ENCODE results near the gene ALG10B.
"Not testable (repeated sequence)": the region's sequence is repeated elsewhere in the genome, so short reads cannot be mapped to it uniquely, and the experiment has no call there.

The ALG10B gene, protein sequence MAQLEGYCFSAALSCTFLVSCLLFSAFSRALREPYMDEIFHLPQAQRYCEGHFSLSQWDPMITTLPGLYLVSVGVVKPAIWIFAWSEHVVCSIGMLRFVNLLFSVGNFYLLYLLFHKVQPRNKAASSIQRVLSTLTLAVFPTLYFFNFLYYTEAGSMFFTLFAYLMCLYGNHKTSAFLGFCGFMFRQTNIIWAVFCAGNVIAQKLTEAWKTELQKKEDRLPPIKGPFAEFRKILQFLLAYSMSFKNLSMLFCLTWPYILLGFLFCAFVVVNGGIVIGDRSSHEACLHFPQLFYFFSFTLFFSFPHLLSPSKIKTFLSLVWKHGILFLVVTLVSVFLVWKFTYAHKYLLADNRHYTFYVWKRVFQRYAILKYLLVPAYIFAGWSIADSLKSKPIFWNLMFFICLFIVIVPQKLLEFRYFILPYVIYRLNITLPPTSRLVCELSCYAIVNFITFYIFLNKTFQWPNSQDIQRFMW

DNA sequence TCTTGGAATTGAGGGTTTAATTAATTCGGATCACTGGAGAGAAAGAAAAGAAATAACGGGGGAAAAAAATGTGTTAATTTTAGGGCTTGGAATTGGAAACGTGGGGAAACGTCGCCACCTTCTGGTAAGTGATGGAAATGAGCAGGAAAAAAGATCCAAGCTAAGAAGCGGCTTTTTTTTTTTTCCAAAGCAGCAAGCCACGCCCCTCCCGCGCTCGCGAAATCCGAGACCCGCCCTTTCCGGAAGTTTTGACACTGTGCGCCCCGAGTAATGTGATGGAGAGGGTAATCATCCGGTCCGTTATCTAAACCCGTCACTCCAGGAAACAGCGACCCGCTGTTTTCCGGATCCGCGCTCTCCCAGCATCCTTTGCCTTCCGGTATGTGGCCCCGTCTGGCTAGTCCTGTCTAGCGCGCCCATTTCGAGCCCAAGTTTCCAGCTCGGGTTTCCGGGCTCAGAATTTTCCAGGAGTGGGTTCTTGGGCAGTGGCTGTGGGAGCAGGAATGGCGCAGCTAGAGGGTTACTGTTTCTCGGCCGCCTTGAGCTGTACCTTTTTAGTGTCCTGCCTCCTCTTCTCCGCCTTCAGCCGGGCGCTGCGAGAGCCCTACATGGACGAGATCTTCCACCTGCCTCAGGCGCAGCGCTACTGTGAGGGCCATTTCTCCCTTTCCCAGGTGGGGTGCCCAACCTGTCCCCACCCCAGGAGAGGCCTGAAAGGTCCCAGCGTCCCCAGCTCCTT lies at the start of gene ALG10B:
TSS of gene ALG10B (plus strand) at position 384 of the 739 bp plus-strand sequence. CDS start at position 504, 120 bp downstream.
- DNase-seq = peak; percentile 85

DNA sequence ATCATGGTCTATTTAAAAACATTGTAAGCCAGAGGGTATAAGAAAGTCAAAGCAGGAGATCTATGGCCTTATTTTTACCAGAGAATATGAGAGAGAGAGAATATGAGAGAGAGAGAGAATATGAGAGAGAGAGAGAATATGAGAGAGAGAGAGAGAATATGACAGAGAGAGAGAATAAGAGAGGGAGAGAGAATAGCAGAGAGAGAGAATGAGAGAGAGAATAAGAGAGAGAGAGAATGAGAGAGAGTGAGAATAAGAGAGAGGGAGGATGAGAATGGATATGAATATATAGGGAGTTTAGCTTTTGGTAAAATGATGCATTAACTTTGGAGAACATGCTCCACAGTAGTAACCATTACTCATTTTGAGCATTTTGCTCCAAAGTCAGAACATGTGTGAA lies 48.0 kb upstream of the ALG10B start:
- no peak for DNase-seq

GRCh38 chr12:38269897-38270296 lies 46.7 kb upstream of the ALG10B start:
- no peak for DNase-seq

DNA sequence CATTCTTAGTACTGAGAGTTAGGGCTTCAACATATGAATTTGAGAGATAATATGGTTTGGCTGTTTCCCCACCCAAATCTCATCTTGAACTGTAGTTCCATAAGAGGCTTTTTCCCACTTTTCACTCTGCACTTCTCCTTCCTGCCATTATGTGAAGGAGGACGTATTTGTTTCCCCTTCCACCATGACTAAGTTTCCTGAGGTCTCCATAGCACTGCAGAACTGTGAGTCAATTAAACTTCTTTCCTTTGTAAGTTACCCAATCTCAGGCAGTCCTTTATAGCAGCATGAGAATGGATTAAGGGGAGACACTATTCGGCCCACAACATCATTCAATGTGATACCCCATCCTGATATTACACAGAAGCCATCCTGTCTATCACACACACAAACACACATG lies 36.8 kb upstream of the ALG10B start:
- DNase-seq = no peak

DNA sequence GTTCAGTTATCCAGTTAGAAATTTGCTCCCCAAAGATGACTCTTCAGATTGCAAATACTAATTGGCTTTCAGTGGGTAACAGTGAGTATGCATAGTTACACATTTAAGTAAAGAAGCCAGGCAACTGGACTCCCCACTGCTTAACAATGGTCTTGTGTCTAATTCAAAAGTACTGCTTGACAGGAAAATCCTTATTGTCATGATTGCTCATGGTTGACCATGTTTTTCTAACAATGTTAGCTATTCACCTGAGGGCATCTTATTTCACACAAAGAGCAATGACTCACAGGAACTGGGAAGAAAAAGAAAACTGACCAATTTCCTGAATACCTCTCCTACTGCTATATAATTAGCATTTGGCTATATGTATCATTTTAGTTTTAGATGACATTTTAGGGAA lies 33.7 kb upstream of the ALG10B start:
- no peak for DNase-seq

- no peak for DNase-seq
Measured at GRCh38 chr12:38289396-38289795, 27.2 kb upstream of the ALG10B start.

DNA sequence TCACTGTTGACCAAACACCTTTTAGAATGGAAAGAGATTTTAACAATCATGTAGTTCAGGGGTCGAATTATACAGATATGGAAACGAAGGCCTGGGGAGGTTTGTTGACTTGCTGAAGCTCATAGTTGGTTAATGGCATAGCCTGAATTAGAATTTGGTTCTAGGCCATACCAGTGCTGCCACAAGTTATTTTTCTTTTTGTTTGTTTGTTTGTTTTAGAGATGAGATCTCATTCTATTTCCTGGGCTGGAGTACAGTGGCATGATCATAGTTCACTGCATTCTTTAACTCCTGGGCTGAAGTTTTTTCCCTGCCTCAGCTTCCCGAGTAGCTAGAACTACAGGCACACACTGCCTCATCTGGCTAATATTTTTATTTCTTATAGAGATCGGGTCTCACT lies 25.4 kb upstream of the ALG10B start:
- DNase-seq = no peak

DNA sequence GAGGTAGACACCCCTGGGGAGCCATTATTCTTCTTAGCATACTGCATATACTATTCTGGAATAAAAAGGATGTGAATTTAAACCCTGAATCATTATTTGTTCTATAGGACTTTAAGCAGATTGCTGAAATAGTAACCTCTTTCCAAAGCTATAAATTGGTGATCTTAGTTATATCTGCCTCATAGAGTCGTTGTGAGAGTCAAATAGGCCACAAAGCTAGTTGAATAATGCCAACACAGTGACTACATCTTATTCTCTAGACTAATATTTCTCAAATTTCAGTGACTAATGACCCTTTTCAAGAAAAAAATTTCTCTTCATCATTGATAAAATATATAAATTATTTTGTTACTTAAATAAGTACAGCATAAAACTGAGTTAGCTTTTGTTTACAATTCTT lies 13.6 kb upstream of the ALG10B start:
- not testable (repeated sequence) for DNase-seq

- not testable (repeated sequence) for DNase-seq
Measured at GRCh38 chr12:38321966-38322365, 5.4 kb downstream of the ALG10B start.

GRCh38 chr12:38324912-38325311 lies 8.3 kb downstream of the ALG10B start:
- DNase-seq = no peak

DNA sequence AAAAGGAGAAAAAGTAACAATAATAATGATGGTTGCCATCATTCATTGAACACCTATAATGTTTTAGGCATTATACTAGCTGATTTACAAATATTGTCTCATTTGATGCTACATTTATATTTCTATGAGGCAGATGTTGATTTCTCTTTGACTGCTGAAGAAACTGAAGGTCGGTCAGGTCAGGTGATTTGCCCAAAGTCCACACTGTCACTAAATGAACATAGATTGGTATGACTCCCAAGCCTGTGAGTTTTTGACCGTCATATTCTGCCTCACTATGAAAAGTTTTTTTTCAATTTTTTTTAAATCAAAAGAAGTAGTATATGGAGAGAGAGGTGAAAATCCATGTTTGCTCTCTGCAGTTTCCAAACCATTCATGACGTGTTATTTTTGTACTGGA lies 10.8 kb downstream of the ALG10B start:
- no peak for DNase-seq

DNA sequence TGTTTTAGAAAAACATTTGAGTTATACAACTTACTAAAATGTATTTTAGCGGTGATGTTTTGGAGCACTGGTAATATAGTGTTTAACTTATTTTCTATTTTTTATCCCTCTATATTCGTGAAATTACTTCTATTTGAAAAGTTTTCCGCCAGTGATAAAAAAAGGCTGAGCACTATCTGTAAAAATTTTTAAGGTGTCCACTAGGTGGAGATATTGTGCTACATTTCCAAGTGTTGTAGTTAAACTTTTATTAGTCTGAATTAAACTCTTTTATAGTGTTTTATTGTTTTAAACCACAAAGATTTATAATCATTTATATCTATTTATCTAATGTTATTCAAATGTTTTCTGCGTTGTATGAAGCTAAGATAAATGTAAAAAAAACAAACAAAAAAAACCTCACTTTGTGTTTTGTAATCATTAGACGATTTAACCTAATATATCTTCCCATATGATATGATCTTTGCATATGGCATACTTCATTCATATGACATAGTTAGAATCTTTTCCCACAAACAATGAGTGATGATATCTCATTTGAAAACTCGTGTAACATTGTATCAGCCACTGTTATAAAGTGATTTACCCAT lies 11.8 kb downstream of the ALG10B start:
- no peak for DNase-seq

DNA sequence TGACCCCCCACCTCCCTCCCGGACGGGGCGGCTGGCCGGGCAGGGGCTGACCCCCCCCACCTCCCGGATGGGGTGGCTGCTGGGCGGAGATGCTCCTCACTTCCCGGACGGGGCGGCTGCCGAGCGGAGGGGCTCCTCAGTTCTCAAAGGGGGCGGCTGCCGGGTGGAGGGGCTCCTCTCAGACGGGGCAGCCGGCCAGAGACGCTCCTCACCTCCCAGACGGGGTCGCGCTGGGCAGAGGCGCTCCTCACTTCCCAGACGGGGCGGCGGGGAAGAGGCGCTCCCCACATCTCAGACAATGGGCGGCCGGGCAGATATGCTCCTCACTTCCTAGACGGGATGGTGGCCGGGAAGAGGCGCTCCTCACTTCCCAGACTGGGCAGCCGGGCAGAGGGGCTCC lies 13.8 kb downstream of the ALG10B start:
- not testable (repeated sequence) for DNase-seq

DNA sequence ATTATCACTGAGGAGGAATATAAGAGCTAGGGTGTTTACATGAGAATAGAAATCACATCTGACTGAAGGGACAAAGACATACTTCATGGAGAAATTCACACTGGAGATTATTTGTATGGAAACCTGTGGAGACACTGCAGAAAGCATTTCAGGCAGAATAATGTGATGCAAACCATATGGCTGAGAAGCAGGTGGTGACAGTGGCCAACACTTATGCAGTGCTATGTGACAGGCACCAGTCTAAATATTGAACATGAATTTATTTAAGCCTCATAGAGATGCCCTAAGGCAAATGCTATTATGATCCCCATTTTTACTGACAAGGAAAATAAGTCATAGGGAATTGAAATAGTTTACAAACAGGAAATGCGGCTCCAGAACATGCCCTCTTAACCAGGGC lies 16.2 kb downstream of the ALG10B start:
- no peak for DNase-seq

- DNase-seq = no peak
Measured at GRCh38 chr12:38342444-38342843, 25.9 kb downstream of the ALG10B start.

DNA sequence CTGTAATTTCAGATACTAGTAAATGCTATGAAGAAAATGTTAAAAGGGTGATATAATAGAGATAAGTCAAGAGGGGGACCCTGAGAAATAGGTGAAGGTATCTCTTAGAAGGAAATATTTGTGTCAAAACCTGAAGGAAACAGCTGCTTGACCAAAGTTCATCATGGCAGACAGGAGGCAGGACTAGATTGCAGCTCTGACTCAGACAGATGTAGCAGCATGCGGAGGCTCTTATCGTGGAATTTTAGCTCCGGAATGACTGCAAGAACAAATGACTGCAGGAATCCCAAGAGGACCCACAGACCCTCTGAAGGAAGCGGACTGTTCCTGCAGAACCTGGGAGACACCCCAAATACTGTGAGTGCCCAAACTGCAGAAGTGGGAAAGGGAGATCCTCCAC lies 26.7 kb downstream of the ALG10B start:
- DNase-seq = not testable (repeated sequence)

DNA sequence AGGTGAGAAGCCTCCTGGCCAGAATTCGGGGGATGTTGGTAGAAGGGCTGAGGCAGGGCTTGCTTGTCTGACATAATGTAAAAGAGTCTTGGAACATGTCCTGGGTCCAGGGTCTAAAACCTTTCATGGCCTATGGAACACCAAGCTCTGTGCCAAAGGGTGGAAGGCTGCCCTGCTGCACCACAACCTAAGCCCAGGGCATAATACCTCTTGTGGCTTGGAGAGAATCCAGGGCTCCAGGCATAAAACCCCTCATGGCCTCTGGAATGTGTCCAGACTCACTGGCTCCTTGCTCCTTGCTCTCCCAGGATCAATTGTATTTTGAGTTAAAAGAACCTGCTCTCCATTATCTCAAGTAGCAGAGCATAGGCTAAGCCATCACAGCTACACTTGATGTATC lies 27.3 kb downstream of the ALG10B start:
- not testable (repeated sequence) for DNase-seq

GRCh38 chr12:38350342-38351174 lies 34.0 kb downstream of the ALG10B start:
- no peak for DNase-seq

GRCh38 chr12:38351175-38351508 lies 34.6 kb downstream of the ALG10B start:
- DNase-seq = not testable (repeated sequence)

GRCh38 chr12:38367506-38367905 lies 50.9 kb downstream of the ALG10B start:
- no peak for DNase-seq

GRCh38 chr12:38370311-38370710 lies 53.7 kb downstream of the ALG10B start:
- no peak for DNase-seq

- no peak for DNase-seq
Measured at GRCh38 chr12:38373784-38374183, 57.2 kb downstream of the ALG10B start.

DNA sequence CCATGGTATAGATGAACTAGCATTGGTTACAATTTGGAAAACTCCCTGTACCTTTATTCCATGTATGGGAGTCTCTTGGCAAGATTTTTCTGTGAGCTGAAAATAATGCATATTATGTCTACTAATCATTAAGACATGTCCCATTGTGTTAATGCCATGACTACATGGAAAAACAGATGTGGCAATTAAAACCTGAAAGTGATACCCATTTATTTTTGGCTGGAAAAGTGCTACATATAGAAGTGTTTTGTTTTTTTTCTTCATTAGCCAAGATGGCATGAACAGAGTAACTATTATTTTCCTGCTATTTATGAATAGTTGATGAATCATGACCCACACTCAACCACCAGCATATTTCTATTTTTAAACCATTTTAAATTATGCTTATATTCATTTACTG lies 58.2 kb downstream of the ALG10B start:
- DNase-seq = no peak

Data from DMS 273 treated with DMSO at 0.1 percent for 48 hours (cell line).